Stimulated activated CD4-positive, alpha-beta T cell treated with anti-CD3 and anti-CD28 coated beads, Interleukin-1b, Interleukin-23, amount 100 ng/mL, for 1 hour (primary cell): Measurements from ENCODE around the gene ETV6.

Experiments
- DNase-seq, 2 donors: peaks; one replicate each; pipeline ENCODE4 v3.0.0-alpha.2; 2020; ENCODE audit warnings: low read depth in 2 of 2

The ETV6 gene

DNA sequence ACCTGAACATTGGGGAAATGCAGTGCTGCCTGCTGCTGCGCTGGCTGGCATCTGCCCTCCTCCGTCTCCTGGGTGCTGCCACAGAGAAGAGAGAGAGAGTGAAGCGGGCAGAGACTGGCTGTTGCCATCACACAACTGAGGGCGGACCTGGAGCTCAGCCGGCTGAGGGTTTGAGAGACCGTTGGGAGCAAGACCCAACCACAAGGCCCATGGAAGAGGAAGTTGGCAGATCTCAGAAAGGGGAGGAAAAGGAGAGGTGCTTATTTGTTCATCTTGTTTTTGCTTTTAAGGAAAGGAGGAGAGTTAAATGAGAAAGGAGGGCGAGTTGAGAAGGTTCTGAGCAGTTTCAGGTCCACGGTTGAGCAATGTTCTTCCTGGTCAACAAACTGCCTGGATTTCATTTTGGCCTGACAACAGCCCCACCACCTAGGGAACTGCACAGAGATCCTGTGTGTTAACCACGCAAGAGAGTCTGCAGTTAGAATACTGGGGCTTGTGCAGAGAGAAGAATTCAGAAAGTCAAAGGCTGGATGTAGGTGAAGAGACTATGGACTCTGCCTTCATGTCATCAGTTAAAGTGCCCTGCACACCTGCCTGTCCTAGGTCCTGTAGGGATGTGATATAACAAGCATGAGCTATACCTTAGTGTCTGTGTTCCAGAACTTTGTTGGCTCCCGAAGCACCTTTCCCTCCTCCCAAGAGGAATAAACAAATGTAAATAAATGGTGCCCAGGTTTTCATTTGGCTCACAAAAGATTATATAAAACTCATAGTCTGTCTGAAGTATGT lies 124.6 kb downstream of the ETV6 start:
- DNase-seq, result no peak

DNA sequence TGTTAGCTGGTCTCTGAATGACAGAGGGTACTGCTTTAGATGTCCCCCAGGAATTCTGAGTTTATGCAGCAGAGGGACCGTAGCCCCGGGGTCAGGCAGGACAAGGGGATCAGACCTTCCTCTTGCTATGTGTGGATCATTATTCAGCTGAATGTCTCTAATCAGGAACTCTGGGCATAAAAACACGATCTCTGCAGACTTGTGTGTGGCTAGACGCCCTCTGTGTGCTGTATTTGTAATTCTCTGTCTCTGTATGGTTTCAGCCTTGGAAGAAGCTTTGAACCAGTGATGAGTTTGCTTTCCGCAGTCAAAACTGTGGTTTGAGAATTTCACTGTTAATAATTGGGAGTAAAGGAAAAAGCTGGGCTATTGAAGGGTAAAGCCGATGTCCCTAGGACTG lies 125.3 kb downstream of the ETV6 start:
- DNase-seq, result no peak

DNA sequence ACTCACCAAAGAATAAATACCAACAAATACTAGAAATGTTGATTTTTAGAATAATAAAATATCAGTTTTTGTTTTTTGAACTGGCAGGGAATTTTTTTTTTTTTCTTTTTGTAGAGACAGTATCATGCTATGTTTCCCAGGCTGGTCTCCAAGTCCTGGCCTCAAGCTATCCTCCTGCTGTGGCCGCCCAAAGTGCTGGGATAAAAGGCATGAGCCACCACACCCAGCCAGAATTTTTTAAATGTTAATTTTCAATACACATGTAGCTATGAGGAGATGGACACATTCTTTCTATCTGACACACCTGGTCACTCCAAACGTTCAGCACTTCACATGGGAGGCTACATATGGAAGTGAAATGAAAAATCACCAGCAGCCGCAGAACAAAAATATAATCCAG lies 126.8 kb downstream of the ETV6 start:
- no peak for DNase-seq

DNA sequence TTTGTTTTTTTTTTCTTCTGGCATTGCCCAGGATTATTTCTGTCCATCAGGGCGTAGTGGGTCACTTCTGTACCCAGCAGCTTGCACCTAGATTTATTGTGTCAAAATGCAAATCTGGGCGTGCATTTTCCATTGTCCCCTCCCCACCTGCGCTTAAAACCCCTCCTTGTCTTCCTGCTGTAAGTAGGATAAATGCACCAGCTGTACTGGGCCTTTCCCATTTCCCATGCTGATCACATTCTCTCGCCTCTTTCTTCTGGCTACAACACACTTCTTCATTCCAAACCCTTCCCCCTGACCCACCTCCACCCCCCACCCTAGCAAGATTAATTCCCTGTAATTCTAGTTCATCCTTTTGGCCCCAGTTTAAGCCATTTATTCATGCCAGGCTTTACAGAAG lies 128.0 kb downstream of the ETV6 start:
- DNase-seq, result no peak

DNA sequence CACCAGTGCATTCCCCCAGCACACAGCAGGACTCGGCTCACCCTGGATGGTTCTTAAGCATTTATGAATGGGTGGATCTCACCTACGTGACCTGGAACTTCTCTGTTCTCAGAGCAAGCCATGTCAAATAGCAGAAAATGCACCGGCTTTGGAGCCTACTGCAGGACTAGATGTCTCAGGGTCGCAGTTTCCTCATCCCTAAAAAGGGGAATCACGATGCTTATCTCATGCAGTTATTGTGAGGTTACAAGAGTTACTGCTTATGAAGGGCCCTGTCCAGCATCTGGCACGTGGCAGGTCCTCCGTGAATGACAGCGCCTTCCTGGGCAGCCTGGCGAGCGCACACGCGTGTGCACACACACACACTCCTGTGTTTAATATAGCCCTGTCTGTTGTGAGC lies 128.5 kb downstream of the ETV6 start:
- no peak for DNase-seq

DNA sequence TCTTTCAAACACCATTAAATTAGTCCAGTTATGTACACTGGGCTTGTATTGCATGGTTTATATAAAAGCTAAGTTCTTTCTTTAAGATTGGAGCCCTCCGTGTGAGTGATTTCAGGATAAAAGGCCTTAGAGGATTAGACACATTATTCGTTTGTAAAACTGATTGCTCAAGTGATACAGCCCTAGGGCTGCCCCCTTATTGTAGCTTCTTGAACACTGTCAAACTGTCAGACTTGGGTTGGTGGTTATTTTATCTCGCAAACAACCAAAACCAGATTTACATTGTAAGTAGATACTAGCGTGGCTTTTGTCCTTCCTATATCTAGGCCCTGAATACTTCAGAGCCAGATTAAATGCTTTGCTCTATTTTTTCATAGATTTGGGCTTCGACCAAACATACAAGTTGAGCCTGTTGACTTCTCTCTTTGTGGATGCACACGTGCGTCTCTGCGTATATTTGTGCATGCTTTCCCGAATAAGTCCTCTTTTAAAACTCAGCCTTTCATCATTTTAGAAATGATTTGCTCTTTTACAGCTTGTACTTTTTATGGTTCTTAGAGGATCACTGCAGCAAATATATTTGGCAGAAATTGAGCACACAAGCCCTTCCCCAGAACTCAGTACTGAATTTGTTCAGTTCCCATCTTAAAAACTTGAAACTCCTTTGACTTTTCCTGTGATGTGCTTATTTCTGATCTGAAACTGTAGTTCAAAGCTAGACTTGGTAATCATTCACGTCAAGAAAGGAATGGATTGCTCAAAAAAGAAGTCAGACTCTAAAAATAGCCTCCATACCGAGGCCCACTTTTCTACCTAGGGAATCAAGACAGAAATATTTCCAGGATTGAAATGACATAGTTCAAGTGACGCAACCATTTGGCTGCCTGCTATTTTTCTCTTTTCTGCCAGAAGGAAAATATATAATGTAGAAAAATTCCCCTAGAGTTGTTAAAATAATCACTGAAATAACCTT lies 129.5 kb downstream of the ETV6 start:
- no peak for DNase-seq

DNA sequence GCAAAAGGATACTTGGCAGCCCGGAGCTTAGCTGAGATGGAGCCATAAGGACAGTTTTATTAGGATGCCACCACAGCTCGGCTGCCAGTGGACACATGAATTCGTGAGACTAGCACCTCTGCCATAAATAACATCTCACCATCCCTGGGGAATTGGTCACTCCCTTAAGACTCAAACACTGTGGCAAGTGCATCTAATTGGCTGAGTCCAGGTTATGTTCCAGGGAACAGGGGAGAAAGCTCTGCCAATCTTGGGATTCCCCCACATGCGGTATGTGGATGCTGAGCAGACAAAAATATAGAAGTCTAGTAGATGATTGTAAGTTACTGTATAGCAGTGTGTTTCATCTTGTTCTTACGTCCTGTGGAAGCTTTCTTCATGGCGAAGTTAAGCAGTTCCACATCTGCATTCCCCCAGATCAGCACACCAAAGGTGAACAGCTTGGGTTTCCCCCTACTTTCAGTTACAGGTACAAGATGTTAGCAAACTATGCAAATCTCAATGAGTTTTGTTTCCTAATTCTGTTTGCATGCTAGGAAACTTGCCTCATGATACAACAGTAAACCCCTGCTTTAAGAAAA lies 131.1 kb downstream of the ETV6 start:
- DNase-seq, result no peak

DNA sequence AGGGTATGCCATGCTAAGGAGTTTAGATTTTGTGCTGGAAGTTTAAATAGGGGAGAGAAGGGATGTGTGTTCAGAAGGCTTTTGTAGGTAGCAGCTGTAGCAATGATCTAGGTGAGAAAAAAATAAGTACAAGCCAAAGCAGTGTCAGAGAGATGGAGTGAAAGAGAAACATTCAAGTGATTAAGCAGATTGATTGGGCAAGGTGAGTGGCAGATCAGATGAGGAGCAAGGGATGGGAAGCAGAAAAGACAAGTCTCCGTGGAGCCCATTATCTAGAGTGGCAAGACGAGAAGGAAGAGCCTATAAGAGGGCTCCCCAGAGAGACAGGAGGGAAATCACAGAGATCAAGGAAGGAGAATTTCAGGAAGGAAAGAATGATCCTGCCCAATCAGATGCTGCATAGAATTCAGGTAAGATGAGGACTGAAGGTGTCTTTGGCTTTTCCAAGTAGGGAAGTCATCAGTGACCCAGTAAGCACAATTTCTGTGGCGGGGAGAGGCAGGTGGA lies 133.5 kb downstream of the ETV6 start:
- no peak for DNase-seq

DNA sequence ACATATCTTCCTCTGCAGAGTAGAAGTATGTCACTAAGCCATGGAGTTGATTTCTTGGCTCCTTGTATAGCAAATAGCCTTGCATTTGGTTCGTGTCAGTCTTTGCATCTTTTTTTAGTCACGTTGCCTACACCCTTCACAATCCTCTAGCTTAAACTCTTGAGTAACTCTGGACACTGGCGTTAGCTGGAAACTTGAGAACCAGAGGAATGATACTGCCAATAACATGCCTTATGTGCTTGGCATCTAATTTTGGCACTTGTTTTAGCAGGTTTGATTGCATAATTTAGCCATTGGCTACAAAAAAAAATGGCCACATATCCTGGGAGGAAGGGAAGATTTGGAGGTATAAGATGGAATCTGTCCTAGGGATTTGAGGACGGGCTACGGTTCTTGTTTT lies 136.2 kb downstream of the ETV6 start:
- no peak for DNase-seq

DNA sequence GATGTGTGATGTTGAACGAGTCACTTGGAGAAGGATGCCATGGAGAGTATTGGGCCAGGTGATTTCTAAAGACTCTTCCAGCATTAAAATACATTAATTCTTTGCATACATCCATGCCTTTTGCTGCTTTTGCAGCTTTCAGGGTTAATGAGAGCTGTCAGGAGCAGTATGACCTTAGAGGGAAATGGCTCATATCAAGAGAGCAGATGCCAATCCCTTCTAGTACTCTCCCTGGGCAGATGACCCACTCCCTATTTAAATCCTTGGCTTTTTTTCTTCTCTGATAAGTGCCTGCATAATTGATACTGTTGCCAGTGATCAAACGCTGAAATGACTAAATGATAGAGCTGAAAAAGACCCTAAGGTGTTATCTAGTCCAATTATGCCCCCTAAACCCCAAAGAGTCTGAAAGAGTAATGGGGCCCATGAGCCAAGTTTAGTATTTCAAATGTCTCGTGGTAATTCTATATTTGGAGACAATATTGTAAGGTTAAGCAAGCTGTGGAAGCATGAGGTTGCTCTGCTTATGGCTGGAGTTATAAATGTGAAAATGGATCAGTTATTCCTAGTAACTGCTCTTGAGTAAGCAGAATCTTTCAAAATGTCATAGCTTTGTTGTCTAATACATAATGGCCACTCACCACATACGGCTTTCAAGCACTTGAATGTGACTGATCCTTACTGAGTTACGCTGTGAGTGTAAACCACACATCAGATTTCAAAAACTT lies 137.3 kb downstream of the ETV6 start:
- no peak for DNase-seq

DNA sequence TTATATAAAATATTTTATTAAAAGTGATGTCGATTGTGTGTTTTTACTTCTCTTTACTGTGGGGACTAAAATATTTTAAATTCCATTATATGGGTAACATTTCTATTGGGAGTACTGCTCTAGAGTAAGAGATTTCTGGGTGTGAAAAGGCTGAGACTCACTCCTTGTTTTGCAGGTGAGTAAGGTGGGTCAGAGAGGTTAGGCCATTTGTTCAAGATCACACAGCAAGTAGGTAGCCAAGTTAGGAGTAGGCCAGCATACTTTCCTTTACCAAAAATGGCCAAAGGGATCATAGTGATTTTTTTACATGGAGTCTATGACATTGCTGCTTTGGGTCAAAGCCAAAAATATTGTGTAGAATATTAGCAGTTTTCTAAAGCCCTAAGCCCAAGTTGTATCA lies 138.0 kb downstream of the ETV6 start:
- no peak for DNase-seq

DNA sequence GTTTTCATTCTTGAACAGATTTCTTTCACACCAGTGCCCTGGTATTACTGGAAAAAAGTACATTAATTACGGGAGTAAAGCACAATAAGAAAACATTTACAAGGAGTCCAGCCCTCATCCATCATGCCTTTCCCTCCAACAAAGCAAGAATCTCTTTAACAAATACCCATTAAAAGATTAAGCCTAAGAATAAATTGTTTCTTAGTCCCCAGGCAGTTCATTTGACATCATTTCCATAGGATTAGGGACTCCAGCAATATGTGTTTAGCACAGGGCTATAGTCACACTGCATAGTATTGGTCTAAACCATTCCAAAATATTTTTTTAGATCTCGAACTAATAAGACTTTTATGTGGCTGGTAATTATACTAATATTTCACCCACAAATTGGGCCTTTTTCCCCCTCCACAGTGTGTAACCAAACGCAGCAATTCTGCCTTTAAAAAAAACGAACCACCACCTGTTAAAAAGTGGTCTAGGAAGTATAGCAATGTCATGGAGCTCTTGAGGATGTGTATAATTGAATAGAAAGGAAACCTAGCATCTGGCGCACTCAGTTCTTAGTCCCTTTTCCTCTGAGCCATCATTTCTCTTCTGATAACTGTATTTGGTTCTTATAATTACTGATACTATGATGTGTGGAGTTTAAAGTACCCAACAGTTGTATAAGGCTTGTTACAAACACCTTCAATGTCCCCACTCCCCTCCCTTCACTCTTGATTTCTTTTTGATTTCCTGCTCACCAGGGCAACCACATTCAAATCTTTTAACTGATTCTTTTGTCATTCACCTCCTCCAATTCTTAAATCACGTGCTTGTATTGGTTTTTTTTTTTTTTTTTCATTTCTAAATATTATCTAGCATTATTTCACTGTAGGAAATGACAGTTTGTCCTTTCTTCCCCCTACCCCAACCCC lies 138.7 kb downstream of the ETV6 start:
- no peak for DNase-seq

DNA sequence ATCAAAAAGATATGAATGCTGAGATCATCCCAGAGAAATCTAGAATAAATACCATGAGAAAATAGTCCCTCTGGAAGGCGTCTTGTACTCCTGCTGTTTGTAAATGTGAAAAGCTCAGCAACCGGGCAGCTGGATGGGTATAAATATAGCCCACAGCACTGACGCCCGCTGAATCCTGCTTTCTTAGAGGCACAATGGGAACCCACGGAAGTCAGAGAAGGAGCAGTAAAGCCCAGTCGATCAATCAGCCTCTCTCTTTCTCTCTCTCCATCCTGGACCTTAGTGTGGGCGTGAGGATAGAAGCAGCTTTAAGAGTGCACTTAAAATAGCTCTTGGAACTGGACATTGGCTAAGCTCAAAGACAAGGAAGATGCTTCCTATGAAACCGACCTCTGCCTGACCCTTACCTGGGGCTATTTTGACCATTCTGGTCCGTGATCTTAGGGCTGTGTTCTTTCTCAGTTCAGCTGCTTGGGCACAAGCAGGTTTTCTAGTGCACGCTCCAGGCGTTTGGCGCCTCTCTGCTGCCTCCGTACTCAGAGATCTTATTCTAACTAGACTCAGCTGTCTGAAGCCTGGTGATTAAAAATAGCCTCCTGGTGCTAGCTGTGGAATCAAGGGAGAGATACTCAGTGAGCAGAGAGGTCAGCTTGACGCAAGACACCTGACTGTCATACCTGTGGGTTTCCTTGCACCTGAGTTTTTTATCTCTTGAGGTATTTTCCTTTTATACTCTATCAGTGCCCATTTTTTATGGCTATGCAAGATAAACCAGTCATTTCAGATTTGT lies 144.6 kb downstream of the ETV6 start:
- DNase-seq, result no peak

DNA sequence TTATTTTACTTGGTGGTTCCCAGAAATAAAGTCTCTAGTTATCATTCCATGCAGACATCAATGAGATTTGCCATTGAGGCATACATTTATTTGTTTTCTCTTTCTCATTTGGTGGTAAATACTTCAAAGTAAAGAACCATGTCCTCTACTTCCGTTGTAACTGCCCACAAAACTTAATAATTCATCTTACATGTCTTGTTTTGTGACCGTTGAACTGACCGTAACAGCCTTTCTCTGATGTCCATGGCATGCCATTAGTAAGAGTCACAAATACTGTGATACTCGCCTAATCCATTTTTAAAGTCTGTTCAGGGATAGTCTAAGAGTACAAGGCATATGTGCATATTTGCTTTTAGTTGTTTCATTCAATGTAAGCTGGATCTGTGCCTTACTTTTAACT lies 145.3 kb downstream of the ETV6 start:
- no peak for DNase-seq

DNA sequence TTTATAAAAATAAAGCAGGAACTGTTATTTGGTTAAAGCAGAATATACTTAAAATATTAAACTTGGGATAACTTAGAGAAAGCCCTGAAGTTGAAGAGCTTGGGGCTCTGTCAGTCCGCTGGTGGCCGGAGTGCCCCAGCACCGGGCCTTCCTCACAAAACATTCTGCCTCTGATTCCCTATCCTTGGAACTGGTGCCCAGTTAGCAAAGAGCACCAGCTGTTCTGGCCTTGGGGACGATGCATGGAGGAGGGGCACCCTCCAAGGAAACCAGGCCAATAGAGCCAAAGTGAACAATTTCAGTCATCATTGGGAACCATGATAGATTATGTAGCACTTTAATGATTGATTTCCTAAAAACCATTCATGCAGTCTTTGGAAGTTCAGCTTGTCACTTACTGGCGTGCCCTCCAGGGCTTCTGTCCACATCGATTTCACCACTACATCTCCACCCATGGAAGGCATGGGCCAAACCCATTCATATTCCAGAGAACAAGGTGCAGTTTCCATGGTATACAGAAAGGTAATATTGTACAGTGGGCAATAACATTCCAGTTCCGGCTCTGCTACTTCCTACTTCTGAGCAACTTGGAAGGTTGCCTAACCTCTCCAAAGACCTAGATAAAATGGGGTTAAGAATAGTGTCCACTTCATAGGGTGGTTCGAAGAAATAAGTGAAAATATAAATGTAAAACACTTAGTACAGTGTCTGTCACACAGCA lies 145.9 kb downstream of the ETV6 start:
- DNase-seq, result no peak

DNA sequence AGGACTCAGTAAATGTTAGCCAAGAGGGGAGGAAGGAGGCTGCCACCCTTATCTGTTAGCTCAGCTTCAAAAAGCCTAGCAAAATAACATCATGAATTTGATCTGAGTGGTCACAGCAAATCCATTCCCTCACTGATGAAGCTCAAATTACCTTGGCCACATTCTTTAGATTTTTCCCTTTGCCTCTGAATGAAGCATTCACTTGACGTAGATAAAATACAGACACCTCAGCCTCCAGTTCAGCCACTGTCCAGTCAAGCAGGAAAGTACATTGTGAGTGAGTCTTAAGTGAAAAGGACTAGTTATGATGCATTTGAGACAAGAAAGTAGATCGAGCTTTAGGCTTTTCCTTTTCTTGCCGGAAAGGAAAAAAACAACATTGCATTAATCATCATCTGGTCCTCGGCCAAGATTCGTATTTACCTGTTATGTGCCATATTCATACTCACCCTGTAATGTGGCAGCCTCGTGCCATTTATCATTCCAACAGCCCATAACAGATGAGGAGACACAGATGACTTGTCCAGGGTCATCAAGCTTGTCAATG lies 146.5 kb downstream of the ETV6 start:
- no peak for DNase-seq

DNA sequence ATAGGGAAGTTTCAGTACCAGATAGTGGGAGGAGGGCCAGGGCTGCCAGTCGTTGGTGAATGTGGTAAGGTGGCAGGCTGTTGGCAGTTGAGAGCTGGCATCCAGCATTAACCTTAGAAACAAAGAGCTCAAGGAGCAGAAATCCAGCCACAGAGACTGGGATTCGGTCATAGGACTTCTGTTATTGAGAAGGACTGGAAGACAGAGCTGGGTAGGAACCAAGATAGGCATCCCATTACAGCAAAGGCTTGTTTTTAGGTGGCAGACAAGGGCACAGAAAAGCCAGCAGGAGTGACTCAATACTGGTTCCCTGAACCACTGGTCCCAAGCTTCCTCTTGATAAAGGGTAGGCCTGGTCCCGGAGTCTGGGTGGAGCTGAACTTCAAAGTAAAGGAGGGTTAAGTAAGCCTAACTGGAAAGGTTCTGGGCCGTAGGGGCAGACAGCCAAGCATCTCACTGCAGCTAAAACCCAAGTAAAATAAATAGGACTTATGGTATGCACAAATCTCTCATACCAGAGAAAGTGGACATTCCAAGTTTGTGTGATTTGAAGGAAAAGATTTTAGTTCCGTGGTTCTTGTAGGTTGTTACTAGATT lies 147.9 kb downstream of the ETV6 start:
- no peak for DNase-seq

DNA sequence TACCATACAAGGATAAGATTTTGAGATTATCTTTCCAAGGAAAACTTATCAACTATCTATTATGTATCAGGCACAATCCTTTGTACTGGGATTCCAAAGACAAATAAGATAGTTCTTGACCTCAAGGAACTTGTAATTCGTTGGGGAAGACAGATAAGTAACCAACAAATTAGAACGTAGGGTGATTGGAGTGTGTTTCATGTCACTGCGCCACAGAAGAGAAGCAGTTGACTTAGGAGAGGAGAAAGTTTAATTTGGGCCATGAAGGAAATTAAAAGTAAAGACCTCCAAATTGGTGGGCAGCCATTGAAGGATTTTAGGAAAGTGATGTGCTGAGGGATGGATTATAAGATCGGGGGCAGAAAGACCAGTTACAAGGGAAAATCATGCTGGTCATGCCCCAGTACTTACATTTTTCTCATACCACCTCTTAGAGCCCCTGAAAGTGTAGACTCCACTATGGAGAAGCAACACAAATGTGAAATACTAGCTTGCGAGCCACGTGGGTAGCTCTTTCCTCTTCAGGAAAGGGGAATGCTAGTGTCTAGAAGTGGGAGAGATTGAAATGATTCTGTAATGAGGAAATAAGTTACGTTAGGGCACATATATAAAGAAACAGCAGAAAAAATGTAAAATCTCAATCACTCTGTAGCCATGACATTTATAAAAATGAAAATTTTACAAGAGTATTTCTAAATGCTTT lies 148.7 kb downstream of the ETV6 start:
- no peak for DNase-seq
